NOMO-1 (cell line): ENCODE measurements around the gene TSPAN31.
"Not testable (repeated sequence)": the region's sequence is repeated elsewhere in the genome, so short reads cannot be mapped to it uniquely, and the experiment has no call there.

Experiments
- DNase-seq, 2 experiments: peaks; one replicate each; lab custom pipeline; 2025; ENCODE audit not compliant: unreplicated experiment in 2 of 2; lab: John Stamatoyannopoulos, UW

TSPAN31 gene, protein sequence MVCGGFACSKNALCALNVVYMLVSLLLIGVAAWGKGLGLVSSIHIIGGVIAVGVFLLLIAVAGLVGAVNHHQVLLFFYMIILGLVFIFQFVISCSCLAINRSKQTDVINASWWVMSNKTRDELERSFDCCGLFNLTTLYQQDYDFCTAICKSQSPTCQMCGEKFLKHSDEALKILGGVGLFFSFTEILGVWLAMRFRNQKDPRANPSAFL

DNA sequence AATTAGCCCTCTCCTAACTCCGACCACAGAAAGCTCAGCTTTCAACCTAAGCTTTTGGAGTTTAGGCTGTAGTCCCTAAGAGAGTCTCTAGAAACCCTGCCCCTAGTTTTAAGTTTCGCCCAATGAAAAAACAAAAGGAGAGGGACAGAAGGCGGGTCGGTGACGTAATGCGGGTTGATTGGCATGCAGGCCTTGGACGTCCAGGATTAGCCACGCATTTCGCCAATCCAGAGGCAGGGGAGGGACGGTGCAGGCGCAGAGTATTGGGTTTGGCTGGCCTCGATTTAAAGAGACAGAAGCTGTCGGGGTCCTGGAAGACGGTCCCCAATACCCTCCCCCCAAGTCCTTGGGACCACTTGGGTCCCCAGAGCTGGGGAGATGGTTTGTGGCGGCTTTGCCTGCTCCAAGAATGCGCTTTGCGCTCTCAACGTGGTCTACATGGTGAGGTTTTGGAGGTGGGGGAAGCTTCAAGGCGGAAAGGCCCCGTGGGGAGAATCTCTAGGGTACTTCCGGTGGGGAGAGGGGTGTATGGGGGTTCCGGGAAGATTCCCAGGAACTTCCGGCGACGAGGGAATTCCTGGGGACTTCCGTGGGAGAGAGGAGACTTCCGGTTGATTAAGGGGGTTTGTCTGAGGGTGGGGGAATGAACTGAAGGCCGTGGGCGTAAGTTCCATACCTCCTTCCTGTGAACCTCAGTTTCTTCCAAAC lies at the start of gene TSPAN31:
TSS of gene TSPAN31 (plus strand) at position 263 of the 708 bp plus-strand sequence. CDS start at position 379, 116 bp downstream.
- DNase-seq: peak; percentile 98

DNA sequence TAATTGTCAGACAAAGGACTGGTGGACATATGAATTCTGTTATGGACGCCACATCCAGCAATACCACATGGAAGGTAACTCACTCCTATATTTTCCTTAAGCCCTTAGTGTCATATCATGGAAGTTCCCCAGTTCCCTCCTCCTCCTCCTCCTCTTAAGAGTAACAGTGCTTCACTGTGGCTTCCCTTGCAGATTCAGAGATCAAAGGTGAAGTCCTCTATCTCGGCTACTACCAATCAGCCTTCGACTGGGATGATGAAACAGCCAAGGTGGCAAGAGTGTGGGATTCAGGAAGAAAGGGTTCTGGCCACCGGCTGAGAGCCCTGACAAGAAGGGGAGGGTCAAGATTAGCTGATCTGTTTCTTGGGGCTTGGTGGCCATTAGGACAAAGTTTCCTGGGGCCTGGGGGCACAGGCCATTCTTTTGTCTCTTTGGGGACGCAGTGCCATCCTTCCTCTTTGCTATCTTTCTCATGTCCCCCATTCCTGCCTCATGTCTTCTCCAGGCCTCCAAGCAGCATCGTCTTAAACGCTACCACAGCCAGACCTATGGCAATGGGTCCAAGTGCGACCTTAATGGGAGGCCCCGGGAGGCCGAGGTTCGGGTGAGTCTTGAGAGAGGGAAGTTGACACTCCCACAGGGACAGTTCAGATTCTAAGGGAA lies 48.9 kb upstream of the TSPAN31 start:
- DNase-seq: no peak

DNA sequence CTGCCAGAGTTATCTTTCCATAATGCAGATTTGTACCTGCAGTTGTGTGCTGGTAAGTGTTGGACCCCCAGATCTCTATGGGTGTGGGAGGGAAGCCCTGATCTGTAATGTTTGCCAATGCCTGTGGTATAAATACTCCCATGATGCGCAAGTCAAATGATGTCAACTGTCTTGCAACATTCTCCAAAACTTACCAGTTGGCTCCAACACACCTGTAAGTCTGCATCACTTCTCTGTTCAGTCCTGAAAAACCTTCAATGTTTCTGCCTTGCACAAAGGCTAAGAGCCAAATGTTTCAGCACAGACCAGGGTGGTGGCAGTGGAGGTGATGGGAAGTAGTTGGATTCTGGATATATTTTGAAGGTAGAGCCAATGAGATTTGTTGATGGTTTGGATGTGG lies 47.8 kb upstream of the TSPAN31 start:
- DNase-seq: no peak

DNA sequence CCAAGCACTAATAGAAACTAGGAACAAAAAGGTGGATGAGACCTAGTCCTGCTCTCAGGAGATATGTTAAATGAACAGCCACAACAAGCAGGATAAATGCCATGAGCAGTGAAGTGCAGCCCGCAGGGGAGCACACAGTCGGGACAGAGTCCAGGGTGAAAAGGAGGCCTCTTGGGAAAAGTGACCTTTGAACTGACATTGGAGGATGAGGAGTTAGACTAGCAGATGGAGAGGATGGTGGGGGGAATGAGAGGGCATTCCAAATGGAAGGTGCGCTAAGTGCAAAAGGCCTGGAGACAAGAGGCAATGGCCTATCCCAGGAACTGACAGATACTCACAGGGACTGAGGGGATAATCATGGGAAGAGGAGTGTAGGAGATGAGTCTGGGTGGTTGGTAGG lies 46.4 kb upstream of the TSPAN31 start:
- no peak for DNase-seq

DNA sequence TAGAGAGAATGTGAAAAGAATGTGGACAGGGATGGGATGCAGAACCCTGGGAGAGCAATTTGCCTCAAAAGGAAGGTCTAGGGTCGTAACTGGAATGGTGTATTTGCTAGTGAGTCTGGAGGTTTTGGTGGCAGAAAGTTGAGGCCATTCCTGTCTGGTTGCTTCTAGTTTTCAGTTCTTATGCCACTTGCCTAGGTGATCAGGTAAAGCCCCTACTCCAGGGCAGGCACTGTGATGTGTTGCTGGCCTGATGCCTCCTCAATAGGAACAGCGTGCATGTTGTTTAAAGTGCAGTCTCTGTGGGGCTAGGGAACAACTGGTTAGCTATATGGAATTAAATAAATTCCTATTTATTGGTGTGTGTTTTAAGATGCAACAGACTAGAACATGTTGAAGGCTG lies 44.5 kb upstream of the TSPAN31 start:
- no peak for DNase-seq

DNA sequence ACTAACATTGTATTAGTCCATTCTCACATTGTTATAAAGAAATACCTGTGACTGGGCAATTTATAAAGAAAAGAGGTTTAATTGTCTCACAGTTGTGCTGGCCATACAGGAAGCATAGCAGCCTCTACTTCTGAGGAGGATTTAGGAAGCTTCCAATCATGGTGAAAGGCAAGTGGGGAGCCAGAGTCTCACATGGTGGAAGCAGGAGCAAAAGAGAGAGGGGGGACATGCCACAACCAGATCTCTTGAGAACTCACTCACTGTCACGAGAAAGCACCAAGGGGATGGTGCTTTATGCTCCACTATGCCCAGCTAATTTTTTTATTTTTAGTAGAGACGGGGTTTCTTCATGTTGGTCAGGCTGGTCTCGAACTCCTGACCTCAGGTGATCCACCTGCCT lies 37.6 kb upstream of the TSPAN31 start:
- DNase-seq: no peak

DNA sequence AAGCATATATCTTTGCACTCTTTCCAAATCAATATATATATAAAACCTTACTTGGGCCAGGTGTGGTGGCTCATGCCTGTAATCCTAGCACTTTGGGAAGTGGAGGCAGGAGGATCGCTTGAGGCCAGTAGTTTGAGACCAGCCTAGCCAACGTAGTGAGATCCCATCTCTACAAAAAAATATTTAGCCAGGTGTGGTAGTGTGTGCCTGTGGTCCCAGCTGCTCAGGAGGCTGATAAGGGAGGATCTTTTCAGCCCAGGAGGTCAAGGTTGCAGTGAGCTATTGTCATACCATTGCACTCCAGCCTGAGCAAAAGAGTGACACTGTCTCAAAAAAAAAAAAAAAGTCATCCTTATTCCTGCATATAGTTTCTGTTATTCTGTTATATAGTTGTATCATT lies 36.5 kb upstream of the TSPAN31 start:
- no peak for DNase-seq

DNA sequence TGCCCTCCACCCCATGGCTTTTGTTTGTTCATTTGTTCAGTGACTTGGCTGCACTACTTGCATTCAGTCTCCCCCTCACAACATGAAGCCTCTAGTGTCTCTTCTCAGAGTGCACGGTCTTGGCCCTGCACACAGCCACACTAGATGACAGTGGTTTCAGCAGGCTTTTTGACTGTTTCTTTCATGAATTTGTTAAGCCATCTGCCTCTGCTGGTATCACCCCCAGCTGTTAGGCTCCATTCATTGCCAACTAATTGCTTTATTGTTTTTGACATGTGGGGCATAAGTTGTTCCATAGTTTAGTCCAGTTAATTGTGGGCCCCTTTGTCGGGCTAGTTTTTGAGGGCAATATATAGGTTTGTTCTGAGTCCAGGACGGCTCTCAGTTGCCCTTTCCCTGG lies 32.1 kb upstream of the TSPAN31 start:
- DNase-seq: no peak

DNA sequence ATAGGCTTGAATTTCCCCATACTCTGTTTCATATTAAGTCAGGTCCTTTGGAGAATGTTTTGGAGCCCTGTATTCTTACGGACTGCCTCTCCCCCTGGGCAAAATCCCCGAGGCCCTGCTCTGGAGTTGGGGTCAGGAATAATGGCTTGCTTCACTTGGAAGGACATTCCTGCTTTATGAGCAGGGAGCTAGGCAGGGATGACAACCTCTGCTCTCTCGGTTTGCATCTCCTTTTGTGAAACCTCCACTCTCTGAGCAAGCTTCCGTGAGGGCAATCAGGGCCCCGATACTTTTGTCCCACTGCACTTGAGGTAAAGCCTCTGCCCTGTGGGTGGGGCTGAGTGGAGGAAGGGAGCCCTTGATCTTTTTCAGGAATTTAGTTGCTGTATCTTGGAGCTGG lies 31.6 kb upstream of the TSPAN31 start:
- no peak for DNase-seq

DNA sequence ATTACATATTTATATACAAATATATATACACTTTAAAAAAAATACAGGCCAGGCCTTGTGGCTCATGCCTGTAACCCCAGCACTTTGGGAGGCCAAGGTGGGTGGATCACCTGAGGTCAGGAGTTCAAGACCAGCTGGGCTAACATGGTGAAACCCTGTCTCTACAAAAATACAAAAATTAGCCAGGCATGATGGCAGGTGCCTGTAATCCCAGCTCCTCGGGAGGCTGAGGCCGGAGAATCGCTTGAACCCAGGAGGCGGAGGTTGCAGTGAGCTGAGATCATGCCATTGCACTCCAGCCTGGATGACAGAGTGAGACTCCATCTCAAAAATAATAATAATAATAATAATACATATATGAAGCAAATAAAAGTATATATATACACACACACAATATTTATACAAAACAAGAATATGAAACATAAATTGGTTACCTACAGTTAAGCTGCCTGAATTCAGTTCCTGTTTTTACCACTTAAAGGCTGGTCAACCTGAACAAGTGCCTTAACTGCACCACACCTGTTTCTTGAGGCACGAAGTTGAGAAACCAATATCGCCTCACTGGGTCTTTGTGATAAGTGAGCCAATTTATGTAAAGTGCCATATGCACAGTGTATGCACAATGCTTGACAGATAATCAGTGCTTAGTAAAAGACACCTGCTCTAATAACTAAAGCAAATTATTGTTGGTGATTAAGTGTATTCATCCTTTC lies 29.6 kb upstream of the TSPAN31 start:
- not testable (repeated sequence) for DNase-seq

DNA sequence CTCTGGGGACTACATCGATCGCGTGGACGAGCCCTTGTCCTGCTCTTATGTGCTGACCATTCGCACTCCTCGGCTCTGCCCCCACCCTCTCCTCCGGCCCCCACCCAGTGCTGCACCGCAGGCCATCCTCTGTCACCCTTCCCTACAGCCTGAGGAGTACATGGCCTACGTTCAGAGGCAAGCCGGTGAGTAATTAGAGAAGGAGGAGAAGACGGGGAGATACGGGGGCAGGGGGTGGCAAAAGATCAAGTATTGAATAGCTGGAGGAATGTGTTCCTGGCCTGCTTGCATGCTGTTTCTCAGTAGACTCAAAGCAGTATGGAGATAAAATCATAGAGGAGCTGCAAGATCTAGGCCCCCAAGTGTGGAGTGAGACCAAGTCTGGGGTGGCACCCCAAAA lies 29.1 kb upstream of the TSPAN31 start:
- no peak for DNase-seq

DNA sequence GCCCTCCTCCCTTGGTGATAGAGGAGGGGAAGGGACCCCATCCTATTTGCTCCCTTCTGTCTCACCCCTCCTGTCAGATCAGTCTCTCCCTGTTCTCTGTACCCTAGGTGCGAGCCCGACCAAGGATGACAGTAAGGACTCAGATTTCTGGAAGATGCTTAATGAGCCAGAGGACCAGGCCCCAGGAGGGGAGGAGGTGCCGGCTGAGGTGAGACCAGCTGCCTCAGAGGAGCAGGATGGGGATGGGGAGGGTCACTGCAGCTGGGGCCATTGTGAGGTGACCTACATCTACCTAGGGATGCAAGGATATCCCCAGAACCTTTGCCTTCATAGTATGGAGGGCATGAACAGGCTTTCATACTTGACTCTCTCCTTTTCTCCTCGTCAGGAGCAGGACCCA lies 28.5 kb upstream of the TSPAN31 start:
- no peak for DNase-seq

DNA sequence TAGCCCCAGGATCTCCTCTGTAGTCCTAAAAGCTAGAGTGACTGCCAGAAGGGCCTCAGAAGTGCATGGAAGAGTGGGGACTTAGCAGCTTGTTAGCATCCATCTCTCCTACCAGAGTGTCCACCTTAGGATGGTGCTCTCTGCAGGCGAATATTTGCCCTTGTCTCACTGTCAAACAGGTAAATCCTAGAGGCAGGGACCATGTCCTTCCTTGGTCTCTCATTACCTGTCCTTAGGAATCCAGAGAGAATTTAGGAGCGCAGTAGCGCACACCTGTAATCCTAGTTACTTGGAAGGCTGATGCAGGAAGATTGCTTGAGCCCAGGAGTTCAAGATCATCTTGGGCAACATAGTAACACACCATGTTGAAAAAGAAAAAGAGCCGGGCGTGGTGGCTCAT lies 27.7 kb upstream of the TSPAN31 start:
- no peak for DNase-seq

DNA sequence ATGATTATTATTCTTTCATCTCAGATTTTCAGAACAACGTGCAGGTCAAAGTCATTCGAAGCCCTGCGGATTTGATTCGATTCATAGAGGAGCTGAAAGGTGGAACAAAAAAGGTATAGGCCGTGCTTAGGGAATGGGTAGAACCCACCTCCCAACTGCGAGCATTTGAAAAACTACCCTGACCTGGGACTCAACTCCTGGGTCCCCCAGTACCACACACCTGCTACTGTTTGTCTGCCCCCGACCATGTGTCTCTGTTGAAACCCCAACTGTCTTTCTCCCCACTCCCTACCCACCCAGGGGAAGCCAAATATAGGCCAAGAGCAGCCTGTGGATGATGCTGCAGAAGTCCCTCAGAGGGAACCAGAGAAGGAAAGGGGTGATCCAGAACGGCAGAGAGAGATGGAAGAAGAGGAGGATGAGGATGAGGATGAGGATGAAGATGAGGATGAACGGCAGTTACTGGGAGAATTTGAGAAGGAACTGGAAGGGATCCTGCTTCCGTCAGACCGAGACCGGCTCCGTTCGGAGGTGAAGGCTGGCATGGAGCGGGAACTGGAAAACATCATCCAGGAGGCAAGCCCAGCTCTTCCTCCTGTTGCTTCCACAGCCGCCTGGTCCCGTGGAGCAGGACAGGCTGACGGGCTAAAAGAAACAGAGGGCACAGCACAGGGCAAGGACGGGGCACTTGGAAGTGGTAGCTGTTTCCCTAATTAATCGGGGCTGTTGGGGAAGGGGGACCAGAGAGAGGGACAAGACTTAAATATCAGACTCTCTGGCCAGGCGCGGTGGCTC lies 26.8 kb upstream of the TSPAN31 start:
- DNase-seq: no peak

DNA sequence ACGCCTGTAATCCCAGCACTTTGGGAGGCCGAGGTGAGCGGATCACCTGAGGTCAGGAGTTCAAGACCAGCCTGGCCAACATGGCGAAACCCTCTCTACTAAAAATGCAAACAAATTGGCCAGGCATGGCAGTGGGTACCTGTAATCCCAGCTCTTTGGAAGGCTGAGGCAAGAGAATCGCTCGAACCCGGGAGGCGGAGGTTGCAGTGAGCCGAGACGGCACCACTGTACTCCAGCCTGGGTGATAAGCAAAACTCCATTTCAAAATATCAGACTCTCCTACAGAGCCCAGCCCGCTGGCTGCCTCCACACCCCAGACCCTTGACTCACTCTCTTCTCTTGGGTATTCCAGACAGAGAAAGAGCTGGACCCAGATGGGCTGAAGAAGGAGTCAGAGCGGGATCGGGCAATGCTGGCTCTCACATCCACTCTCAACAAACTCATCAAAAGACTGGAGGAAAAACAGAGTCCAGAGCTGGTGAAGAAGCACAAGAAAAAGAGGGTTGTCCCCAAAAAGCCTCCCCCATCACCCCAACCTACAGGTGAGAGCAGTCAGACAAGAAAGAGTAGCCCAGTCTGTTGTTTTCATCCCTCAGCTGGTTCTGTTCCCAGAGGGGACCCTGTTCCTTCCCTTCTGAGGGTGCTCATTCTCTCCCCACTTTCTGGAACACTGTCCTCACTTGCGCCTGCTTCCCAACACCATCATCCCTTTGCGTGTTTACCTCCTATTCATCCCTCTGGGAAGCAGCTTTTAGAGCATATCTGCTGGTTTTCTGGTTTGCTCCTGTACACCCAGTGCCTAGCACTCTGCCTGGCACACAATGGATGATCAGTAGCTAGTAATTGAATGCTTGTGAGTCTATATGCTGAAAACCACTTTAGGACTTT lies 26.0 kb upstream of the TSPAN31 start:
- no peak for DNase-seq

DNA sequence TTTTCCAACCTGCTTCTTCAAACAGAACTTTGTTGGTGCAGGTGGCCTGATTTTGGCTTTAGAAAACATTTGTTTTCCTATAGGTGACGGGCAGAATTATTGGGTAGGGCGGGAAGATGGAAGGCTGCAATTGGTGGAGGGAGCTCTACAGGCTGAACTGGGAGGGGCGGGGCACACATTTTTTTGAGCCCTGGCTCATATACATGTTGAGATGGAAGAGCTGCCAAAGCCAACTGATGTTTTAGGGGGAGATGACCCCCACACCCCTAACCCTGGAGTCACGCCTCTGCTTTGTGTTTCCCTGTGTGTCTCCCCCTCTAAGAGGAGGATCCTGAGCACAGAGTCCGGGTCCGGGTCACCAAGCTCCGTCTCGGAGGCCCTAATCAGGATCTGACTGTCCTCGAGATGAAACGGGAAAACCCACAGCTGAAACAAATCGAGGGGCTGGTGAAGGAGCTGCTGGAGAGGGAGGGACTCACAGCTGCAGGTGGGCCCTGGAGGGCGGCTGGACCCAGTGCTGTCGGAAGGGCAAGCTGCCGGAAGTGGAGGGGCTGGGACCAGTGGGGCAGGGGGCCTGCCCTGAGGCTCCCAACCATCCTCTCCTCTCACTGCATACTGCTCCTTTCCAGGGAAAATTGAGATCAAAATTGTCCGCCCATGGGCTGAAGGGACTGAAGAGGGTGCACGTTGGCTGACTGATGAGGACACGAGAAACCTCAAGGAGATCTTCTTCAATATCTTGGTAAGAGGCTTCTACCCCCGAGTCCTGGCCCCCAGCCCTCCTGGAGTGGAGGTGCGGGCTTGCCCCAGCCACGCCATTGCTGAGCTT lies 24.8 kb upstream of the TSPAN31 start:
- DNase-seq: no peak

DNA sequence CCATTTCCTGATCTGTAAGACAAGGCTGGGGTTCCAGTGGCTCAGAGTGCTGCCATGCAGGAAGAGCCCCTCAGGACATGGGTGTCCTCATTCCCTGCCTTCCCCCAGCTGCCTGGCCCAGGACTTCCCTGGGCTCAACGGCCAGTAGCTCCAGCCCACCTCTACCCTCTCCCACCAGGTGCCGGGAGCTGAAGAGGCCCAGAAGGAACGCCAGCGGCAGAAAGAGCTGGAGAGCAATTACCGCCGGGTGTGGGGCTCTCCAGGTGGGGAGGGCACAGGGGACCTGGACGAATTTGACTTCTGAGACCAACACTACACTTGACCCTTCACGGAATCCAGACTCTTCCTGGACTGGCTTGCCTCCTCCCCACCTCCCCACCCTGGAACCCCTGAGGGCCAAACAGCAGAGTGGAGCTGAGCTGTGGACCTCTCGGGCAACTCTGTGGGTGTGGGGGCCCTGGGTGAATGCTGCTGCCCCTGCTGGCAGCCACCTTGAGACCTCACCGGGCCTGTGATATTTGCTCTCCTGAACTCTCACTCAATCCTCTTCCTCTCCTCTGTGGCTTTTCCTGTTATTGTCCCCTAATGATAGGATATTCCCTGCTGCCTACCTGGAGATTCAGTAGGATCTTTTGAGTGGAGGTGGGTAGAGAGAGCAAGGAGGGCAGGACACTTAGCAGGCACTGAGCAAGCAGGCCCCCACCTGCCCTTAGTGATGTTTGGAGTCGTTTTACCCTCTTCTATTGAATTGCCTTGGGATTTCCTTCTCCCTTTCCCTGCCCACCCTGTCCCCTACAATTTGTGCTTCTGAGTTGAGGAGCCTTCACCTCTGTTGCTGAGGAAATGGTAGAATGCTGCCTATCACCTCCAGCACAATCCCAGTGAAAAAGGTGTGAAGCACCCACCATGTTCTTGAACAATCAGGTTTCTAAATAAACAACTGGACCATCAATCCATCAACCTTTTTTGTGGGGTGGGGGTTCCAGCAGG lies 23.9 kb upstream of the TSPAN31 start:
- no peak for DNase-seq
